ENCODE results near the gene LAMTOR5. TPM values are rescaled to one million over a fixed set of nuclear protein-coding genes. Genes with fewer than 3 reads are reported as not detected.

Gene LAMTOR5
- polyA plus RNA-seq, 1 donor from 2014 or later = 102 TPM

- Histone ChIP-seq H4K20me1 (ENCODE audit: insufficient read depth) (no peaks in the 10 kb centered on the region), H3K27me3 (ENCODE audit: insufficient read depth, low read depth, low read length) (no peaks in the 10 kb centered on the region), H3K4me3 (ENCODE audit: low read length) (no peak overlapping the region), H3K27ac (ENCODE audit: low read length) (no peak overlapping the region), H3K9me3 (ENCODE audit: low read length) (no peaks in the 10 kb centered on the region), H3K36me3 (ENCODE audit: insufficient read depth, low read length) (no peaks in the 10 kb centered on the region), H2AFZ (ENCODE audit: low read depth, low read length) (no peak overlapping the region), H3K9me2 (ENCODE audit: insufficient read depth, low read length) (no peaks in the 10 kb centered on the region), H3K4me2 (ENCODE audit: low read length) (no peak overlapping the region), H3F3A (ENCODE audit: insufficient read depth, low read length, poor library complexity, severe bottlenecking) (no peaks in the 10 kb centered on the region), H3K79me2 (replicated peaks; ENCODE audit: insufficient read depth, low read length) (no peaks in the 10 kb centered on the region), H3K9ac (ENCODE audit: low read length) (no peak overlapping the region)
- TF ChIP-seq CTCF (IDR thresholded peaks at IDR 0.05; ENCODE audit: poor library complexity, severe bottlenecking) (no peak), EZH2 (IDR thresholded peaks at IDR 0.05; ENCODE audit: borderline replicate concordance, insufficient read depth, low read length, poor library complexity, severe bottlenecking) (no peak), RAD21 (conservative IDR thresholded peaks at IDR 0.05) (no peak), EP300 (conservative IDR thresholded peaks at IDR 0.05; ENCODE audit: poor library complexity, severe bottlenecking) (no peak), MXI1 (conservative IDR thresholded peaks at IDR 0.05; ENCODE audit: poor library complexity, severe bottlenecking) (no peak), REST (IDR thresholded peaks at IDR 0.05; ENCODE audit: borderline replicate concordance) (no peak), POLR2AphosphoS5 (IDR thresholded peaks at IDR 0.05) (no peak), SMC3 (conservative IDR thresholded peaks at IDR 0.05; ENCODE audit: poor library complexity) (no peak), TAF1 (IDR thresholded peaks at IDR 0.05; ENCODE audit: low read depth) (no peak)
Observed at GRCh38 chr1:110426854-110427253, 19.4 kb upstream of the LAMTOR5 start.

GRCh38 chr1:110425612-110426152 is 18.2 kb upstream of the LAMTOR5 start:
- no peak for TF ChIP-seq SMC3 (conservative IDR thresholded peaks at IDR 0.05; ENCODE audit: poor library complexity)
- TF ChIP-seq POLR2AphosphoS5 (IDR thresholded peaks at IDR 0.05) = no peak
- TF ChIP-seq CTCF (IDR thresholded peaks at IDR 0.05; ENCODE audit: poor library complexity, severe bottlenecking) = no peak
- no peak for TF ChIP-seq TAF1 (IDR thresholded peaks at IDR 0.05; ENCODE audit: low read depth)
- TF ChIP-seq RAD21 (conservative IDR thresholded peaks at IDR 0.05) = no peak
- no peak for TF ChIP-seq MXI1 (conservative IDR thresholded peaks at IDR 0.05; ENCODE audit: poor library complexity, severe bottlenecking)
- no peak for TF ChIP-seq REST (IDR thresholded peaks at IDR 0.05; ENCODE audit: borderline replicate concordance)
- no peak for TF ChIP-seq EZH2 (IDR thresholded peaks at IDR 0.05; ENCODE audit: borderline replicate concordance, insufficient read depth, low read length, poor library complexity, severe bottlenecking)
- TF ChIP-seq EP300 (conservative IDR thresholded peaks at IDR 0.05; ENCODE audit: poor library complexity, severe bottlenecking) = no peak
- Histone ChIP-seq H3K4me2 (ENCODE audit: low read length) (no peak overlapping the region), H3K9me3 (ENCODE audit: low read length) (no peaks in the 10 kb centered on the region), H3K27me3 (ENCODE audit: insufficient read depth, low read depth, low read length) (no peaks in the 10 kb centered on the region), H2AFZ (ENCODE audit: low read depth, low read length) (no peak overlapping the region), H3F3A (ENCODE audit: insufficient read depth, low read length, poor library complexity, severe bottlenecking) (no peaks in the 10 kb centered on the region), H3K4me3 (ENCODE audit: low read length) (no peak overlapping the region), H3K9ac (ENCODE audit: low read length) (no peak overlapping the region), H4K20me1 (ENCODE audit: insufficient read depth) (no peaks in the 10 kb centered on the region), H3K9me2 (ENCODE audit: insufficient read depth, low read length) (no peaks in the 10 kb centered on the region), H3K79me2 (replicated peaks; ENCODE audit: insufficient read depth, low read length) (no peaks in the 10 kb centered on the region), H3K27ac (ENCODE audit: low read length) (no peak overlapping the region), H3K36me3 (ENCODE audit: insufficient read depth, low read length) (no peaks in the 10 kb centered on the region)
